ENCODE data around the gene SELENOV.

SELENOV gene

DNA sequence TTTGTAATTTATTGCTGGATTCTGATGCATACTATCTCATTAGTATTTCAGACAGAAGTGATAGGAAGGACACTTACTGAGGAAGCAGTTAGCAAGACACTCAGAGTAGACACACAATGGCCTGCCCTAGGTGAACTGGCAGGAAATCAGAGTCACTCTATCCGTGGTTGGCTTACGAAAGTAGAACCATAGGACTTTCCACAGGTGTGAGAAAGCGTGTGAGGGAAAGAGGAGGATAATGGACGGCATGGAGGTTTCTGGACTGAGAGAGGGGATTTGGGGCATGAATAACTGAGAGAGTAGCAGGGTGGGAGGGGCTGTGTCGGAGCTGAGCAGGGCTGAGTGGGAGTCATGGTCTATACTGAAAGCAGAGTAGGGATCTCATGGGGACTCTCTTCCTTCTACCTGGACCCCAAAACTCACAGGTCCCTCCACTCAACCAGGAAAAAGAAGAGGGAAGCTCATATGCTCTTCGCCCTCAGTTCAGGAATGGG lies 43.7 kb downstream of the SELENOV start:
- DNase-seq, result no peak

DNA sequence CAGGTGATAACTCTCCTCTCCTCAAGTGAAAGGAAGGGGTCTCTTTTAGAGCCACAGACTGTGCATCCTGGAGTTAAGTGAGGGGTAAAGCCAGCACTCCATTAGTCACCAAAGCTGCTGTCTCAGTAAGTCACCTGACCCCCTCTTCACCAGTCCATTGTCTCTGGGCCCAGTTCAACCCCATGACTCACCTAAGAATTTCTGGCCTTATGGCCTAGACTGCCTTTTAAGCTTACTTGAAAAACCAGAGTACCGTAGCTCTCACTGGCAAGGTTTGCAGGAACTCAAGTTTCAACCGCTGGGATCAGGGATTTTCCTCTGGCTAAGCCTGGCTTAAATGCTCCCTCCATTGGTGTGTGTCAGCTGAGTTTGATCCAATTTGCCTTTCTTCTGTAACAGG lies 48.5 kb downstream of the SELENOV start:
- DNase-seq, result no peak

- DNase-seq, result no peak
Measured at GRCh38 chr19:39566064-39566463, 51.1 kb downstream of the SELENOV start.

DNA sequence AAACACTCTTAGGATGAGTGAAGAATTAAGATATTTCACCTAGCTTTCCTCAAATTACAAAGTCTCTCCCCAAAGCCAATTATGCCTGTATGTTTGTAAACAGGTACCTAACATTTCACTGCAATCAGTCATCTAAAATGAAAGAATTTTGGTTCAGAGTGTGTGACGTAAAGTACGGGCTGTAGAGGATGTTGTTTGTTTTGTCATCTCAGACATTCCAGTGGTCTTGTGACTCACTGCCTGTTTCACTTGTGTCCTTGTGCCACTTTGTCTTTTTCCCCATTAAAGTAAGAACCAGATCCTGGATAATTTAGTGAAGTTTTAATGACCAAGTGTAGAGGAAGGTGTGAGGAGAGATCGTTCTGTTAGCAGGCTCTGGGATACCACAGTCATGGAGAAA lies 53.7 kb downstream of the SELENOV start:
- no peak for DNase-seq

Data from eye (tissue), 1 donor.